Astrocyte of the cerebellum (primary cell): ENCODE results near the gene SPINK9.

Experiments
- DNase-seq: peaks from one replicate; pipeline ENCODE4 v3.0.0-alpha.2; 2011; ENCODE audit warnings: low read depth
- H3K4me3 ChIP-seq: 2 replicates; pipeline ENCODE4 v1.5.1; 2011; ENCODE audit warnings: mild to moderate bottlenecking, low read depth, low read length, moderate library complexity
- CTCF ChIP-seq: IDR thresholded peaks from 2 replicates; pipeline ENCODE4 v1.5.1; 2012; ENCODE audit warnings: low read length, low read depth, moderate library complexity, mild to moderate bottlenecking; ENCODE audit errors: missing control alignments
- in situ Hi-C: cut with HindIII; loops from 2 replicates; pipeline ENCODE4 v1.10.0; 2017; ENCODE audit warnings: low sequenced_read_pairs

The SPINK9 gene

GRCh38 chr5:148353634-148354033 lies 18.3 kb downstream of the SPINK9 start:
- no peak overlapping the region for H3K4me3 ChIP-seq
- TF ChIP-seq CTCF, result no peak
- in situ Hi-C loops, result no loop called here
- no peak for DNase-seq

GRCh38 chr5:148364343-148364742 lies 29.0 kb downstream of the SPINK9 start:
- in situ Hi-C loops, result no loop called here
- TF ChIP-seq CTCF, result no peak
- no peak for DNase-seq
- no peak overlapping the region for H3K4me3 ChIP-seq

- H3K4me3 ChIP-seq, result no peak overlapping the region
- no peak for DNase-seq
- in situ Hi-C loops, result no loop called here
- TF ChIP-seq CTCF, result no peak
Measured at GRCh38 chr5:148368299-148368698, 32.9 kb downstream of the SPINK9 start.

GRCh38 chr5:148372166-148372725 lies 36.9 kb downstream of the SPINK9 start:
- no peak for DNase-seq

GRCh38 chr5:148372893-148373292 lies 37.5 kb downstream of the SPINK9 start:
- H3K4me3 ChIP-seq, result no peak overlapping the region
- DNase-seq, result no peak
- no peak for TF ChIP-seq CTCF
- in situ Hi-C loops, result no loop called here

More at GRCh38 chr5:148372166-148372725, 36.9 kb downstream of the SPINK9 start:
- in situ Hi-C loops, result no loop called here
- no peak for TF ChIP-seq CTCF
- H3K4me3 ChIP-seq, result no peak overlapping the region

GRCh38 chr5:148374690-148375360 lies 39.5 kb downstream of the SPINK9 start:
- no peak overlapping the region for H3K4me3 ChIP-seq
- TF ChIP-seq CTCF, result peak; percentile 89
- DNase-seq, result peak; percentile 29
- in situ Hi-C loops, result no loop called here
